Cardiac fibroblast (primary cell): ENCODE data around the gene OTX2.

Source experiments
- DNase-seq, 2 donors: peaks; one replicate each; pipeline versions ENCODE4 v3.0.0 to v3.0.0-alpha.2; 2010; ENCODE audit warnings: low read depth in 2 of 2
- H3K4me3 ChIP-seq, 2 donors: replicated peaks in 1 of 2; 1 replicate in 1 of 2; 2 replicates in 1 of 2; pipeline ENCODE4 v1.5.1; 2011; ENCODE audit warnings: low read depth in 2 of 2, low read length in 2 of 2, mild to moderate bottlenecking in 2 of 2, moderate library complexity in 1 of 2
- CTCF ChIP-seq: IDR thresholded peaks from one replicate; pipeline ENCODE4 v1.5.1; 2011; ENCODE audit warnings: low read depth, mild to moderate bottlenecking, low read length, inconsistent platforms

The OTX2 gene

GRCh38 chr14:56808383-56809269, 1.7 kb downstream of the OTX2 start:
- TF ChIP-seq CTCF = no peak
- no peak overlapping the region for H3K4me3 ChIP-seq
- DNase-seq = no peak

- TF ChIP-seq CTCF = no peak
- no peak for DNase-seq
- H3K4me3 ChIP-seq = no peak overlapping the region
Measured at GRCh38 chr14:56808110-56808382, 2.2 kb downstream of the OTX2 start.

- no peak for DNase-seq
- H3K4me3 ChIP-seq = no peak overlapping the region
- no peak for TF ChIP-seq CTCF
Measured at GRCh38 chr14:56807386-56808109, 2.7 kb downstream of the OTX2 start.

GRCh38 chr14:56806760-56807159, 3.5 kb downstream of the OTX2 start:
- no peak for DNase-seq

GRCh38 chr14:56805992-56806727, 4.1 kb downstream of the OTX2 start:
- H3K4me3 ChIP-seq = no peak overlapping the region
- no peak for TF ChIP-seq CTCF
- no peak for DNase-seq

More at GRCh38 chr14:56806760-56807159, 3.5 kb downstream of the OTX2 start:
- no peak for TF ChIP-seq CTCF
- no peak overlapping the region for H3K4me3 ChIP-seq

- no peak for DNase-seq
- TF ChIP-seq CTCF = no peak
- no peak overlapping the region for H3K4me3 ChIP-seq
Measured at GRCh38 chr14:56805201-56805991, 4.9 kb downstream of the OTX2 start.
